Lung (tissue), 12 donors: ENCODE measurements around the gene SYCE1L. TPM values are rescaled to one million over a fixed set of nuclear protein-coding genes. Genes with fewer than 3 reads are reported as not detected.

Experiments
- ATAC-seq: fragments of 200-7000 bp; cut with Tn5 transposase; one replicate; pipeline ENCODE4 v1.9.1; 2020; ENCODE audit warnings: moderate number of reproducible peaks; ENCODE audit not compliant: insufficient read depth, low FRiP score
- DNase-seq, 3 donors: peaks; one replicate each; pipeline ENCODE4 v3.0.0-alpha.2; 2013 to 2017
- H3K27ac ChIP-seq, 2 donors: one replicate each; pipeline ENCODE4 v1.5.1; 2013; ENCODE audit warnings: mild to moderate bottlenecking in 2 of 2, moderate library complexity in 2 of 2, control low read depth in 1 of 2, inconsistent platforms in 1 of 2, low read depth in 1 of 2, low read length in 1 of 2
- H3K27me3 ChIP-seq, 3 donors: one replicate each; pipeline ENCODE4 v1.5.1; 2013; ENCODE audit warnings: low read length in 2 of 3; ENCODE audit not compliant: control insufficient read depth in 3 of 3, insufficient read depth in 3 of 3
- H3K36me3 ChIP-seq, 4 donors: one replicate each; pipeline ENCODE4 v1.5.1; 2013; ENCODE audit warnings: low read length in 4 of 4, mild to moderate bottlenecking in 1 of 4, moderate library complexity in 1 of 4; ENCODE audit not compliant: control insufficient read depth in 4 of 4, insufficient read depth in 4 of 4
- H3K4me1 ChIP-seq, 5 donors: one replicate each; pipeline ENCODE4 v1.5.1; 2013; ENCODE audit warnings: low read length in 5 of 5, mild to moderate bottlenecking in 2 of 5, moderate library complexity in 1 of 5; ENCODE audit not compliant: control insufficient read depth in 5 of 5, insufficient read depth in 5 of 5
- H3K4me3 ChIP-seq: one replicate; pipeline ENCODE4 v1.5.1; 2013; ENCODE audit warnings: mild to moderate bottlenecking, control low read depth, moderate library complexity
- H3K9ac ChIP-seq, 2 donors: one replicate each; pipeline ENCODE4 v1.5.1; 2013; ENCODE audit warnings: low read length in 2 of 2, control low read depth in 1 of 2; ENCODE audit not compliant: insufficient read depth in 1 of 2
- H3K9me3 ChIP-seq, 4 donors: one replicate each; pipeline ENCODE4 v1.5.1; 2013; ENCODE audit warnings: low read length in 3 of 4, mild to moderate bottlenecking in 1 of 4, moderate library complexity in 1 of 4; ENCODE audit not compliant: control insufficient read depth in 4 of 4, insufficient read depth in 3 of 4
- CTCF ChIP-seq: IDR thresholded peaks from 2 replicates; pipeline ENCODE4 v1.5.1; 2012; ENCODE audit warnings: mild to moderate bottlenecking; ENCODE audit errors: control extremely low read depth, extremely low read depth
- WGBS, 2 donors: extraction: QIAGEN DNeasy Blood & Tissue Kit; methylation state at CpG; one replicate each; pipeline ENCODE4 v1.1.7; 2013; 5-methylcytosine and 5-hydroxymethylcytosine counted together
- polyA plus RNA-seq, 2 donors: library from polyadenylated mRNA; stranded (reverse); fragments of 200-250 nt; gene quantifications; one replicate each; pipeline ENCODE4 v1.2.1, GENCODE V29; 2013
- total RNA-seq, 2 donors: library from RNA; depleted of rRNA in 1 of 2; stranded (reverse); fragments of >200 nt in 1 of 2; gene quantifications; one replicate each; pipeline ENCODE4 v1.2.1, GENCODE V29; 2014 to 2021
- donor health status: control.
- donor health status: control.
- donor health status: Bipolar disorder and iron deficiency.
- donor health status: healthy.
- donor health status: DM: yes; HTN: yes; CAD: no.

The SYCE1L gene
- total and polyA plus RNA-seq, 4 donors: 1.4 to 6.9 (median 4.0) TPM; not detected in 1

- H3K9ac ChIP-seq: peak overlapping the region in 1 of 2 donors; percentile 25
Observed at GRCh38 chr16:77211880-77212740, 12.9 kb downstream of the SYCE1L start.

DNA sequence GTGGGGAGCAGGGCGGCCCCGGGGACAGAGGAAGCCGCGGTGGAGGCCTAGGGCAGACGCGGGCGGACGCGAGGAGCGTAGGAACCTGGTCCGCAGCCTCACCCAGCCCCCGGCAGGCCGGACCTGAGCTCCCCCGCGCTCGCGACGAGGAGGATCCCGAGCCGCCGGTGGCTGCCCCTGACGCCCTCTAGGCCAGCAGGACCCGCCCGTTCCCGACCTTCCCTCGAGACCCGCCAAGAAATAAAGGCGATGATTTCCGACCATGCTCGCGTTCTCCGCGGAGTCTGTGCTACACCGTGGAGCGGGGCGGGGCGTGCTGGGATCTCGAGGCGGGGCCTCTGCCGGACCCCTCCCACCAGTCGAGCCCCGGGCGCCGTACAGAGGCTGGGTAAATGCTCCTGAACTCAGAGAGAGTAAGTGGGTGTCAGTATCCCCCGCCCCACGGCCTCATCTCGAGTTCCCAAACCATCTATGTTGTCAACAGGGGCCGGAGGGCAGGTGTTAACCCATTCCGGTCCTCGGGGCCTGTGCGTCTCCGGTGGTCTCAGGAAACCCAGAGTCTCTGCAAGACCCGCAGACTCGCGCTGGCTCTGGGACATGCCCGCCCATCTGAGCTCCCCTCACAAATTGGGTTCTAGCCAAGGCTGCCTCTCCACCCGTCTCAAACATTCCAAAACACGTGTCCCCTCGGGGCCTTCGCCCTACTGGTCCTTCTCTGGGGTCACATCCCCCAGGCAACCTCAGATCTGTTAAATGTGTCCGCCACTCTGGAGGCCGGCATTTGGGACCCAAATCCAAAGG, 13.7 kb downstream of the SYCE1L start:
- Histone ChIP-seq H3K9me3 (no peaks in the 10 kb centered on the region), H3K9ac (peak overlapping the region in 1 of 2 donors; percentile 25), H3K27me3 (no peaks in the 10 kb centered on the region), H3K4me1 (peaks cover 0 to 12% (median 0%) of the 10 kb centered on the region in 5 donors), H3K4me3 (peak overlapping the region; percentile 47), H3K27ac (peak overlapping the region in 1 of 2 donors; percentile 58), H3K36me3 (no peaks in the 10 kb centered on the region)
- ATAC-seq (peak; percentile 87), DNase-seq (peak; percentile 50 to 68 (median 58))
- no peak for TF ChIP-seq CTCF
- 14 to 20% methylated on average over 59 to 62 of the region's 62 CpGs for WGBS, 2 donors

More at GRCh38 chr16:77211880-77212740, 12.9 kb downstream of the SYCE1L start:
- TF ChIP-seq CTCF: no peak
- no peaks in the 10 kb centered on the region for H3K9me3 ChIP-seq
- H3K27ac ChIP-seq: peak overlapping the region in 1 of 2 donors; percentile 58
- H3K4me1 ChIP-seq: peaks cover 0 to 12% (median 0%) of the 10 kb centered on the region in 5 donors
- DNase-seq: peak; percentile 60 to 79 (median 77)
- H3K36me3 ChIP-seq: no peaks in the 10 kb centered on the region
- H3K27me3 ChIP-seq: no peaks in the 10 kb centered on the region
- WGBS, 2 donors: 2% methylated on average over 46 to 66 of the region's 66 CpGs
- H3K4me3 ChIP-seq: peak overlapping the region; percentile 47
- peak; percentile 77 for ATAC-seq

GRCh38 chr16:77213542-77214106, 14.4 kb downstream of the SYCE1L start:
- Histone ChIP-seq H3K36me3 (no peaks in the 10 kb centered on the region), H3K9ac (no peak overlapping the region), H3K27me3 (no peaks in the 10 kb centered on the region), H3K4me3 (no peak overlapping the region), H3K4me1 (peaks cover 0 to 12% (median 0%) of the 10 kb centered on the region in 5 donors), H3K27ac (no peak overlapping the region), H3K9me3 (no peaks in the 10 kb centered on the region)
- ATAC-seq (no peak), DNase-seq (no peak)
- no peak for TF ChIP-seq CTCF
- WGBS, 2 donors: 90 to 93% methylated on average over 15 of the region's 15 CpGs
